ENCODE results near the gene SLC25A6.

DNA sequence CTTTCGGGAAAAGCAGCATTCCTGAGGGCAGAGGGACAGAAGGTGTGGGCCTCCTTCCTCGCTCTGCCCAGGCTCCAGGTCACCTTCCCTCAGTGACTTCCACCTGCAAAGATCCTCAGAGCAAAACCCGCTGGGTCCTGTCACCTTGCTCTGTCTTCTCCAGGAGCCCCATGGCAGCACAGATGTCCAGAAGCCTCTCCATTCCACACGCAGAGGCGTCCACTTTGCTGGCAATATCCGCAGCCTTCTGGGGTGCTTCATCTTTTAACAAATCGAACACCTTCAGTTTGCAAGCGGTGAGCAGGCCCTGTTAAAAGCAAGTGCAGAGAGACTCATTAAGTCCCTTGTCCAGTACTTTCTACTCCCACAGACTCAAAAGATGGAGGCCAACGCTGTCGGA is 33.5 kb upstream of the SLC25A6 start:
- TF ChIP-seq, protein P1, sequence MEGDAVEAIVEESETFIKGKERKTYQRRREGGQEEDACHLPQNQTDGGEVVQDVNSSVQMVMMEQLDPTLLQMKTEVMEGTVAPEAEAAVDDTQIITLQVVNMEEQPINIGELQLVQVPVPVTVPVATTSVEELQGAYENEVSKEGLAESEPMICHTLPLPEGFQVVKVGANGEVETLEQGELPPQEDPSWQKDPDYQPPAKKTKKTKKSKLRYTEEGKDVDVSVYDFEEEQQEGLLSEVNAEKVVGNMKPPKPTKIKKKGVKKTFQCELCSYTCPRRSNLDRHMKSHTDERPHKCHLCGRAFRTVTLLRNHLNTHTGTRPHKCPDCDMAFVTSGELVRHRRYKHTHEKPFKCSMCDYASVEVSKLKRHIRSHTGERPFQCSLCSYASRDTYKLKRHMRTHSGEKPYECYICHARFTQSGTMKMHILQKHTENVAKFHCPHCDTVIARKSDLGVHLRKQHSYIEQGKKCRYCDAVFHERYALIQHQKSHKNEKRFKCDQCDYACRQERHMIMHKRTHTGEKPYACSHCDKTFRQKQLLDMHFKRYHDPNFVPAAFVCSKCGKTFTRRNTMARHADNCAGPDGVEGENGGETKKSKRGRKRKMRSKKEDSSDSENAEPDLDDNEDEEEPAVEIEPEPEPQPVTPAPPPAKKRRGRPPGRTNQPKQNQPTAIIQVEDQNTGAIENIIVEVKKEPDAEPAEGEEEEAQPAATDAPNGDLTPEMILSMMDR (IDR thresholded peaks at IDR 0.05), result no peak
- no peak for TF ChIP-seq POLR2A (IDR thresholded peaks at IDR 0.05)

Measured in esophagus squamous epithelium (tissue), 4 donors.